ENCODE measurements around the gene INO80D.
"Not testable (repeated sequence)": the region's sequence is repeated elsewhere in the genome, so short reads cannot be mapped to it uniquely, and the experiment has no call there.

- not testable (repeated sequence) for TF ChIP-seq EZH2 (IDR thresholded peaks at IDR 0.05; ENCODE audit: insufficient read depth, low read length); CTCF (IDR thresholded peaks at IDR 0.05; ENCODE audit: insufficient read depth, low read depth, low read length)
These were observed 107.2 kb downstream of the INO80D start for GRCh38 chr2:205978728-205979127.

All from astrocyte (in vitro differentiated cells and primary cell).